NCI-H2196 treated with DMSO at 0.1 percent for 48 hours (cell line): Measurements from ENCODE around the gene MBNL1.

Experiments
- DNase-seq: peaks from one replicate; lab custom pipeline; 2025; ENCODE audit not compliant: unreplicated experiment; lab: John Stamatoyannopoulos, UW

Gene MBNL1

GRCh38 chr3:152373379-152373778 is 104.7 kb downstream of the MBNL1 start:
- no peak for DNase-seq

GRCh38 chr3:152374262-152374990 is 105.7 kb downstream of the MBNL1 start:
- no peak for DNase-seq

GRCh38 chr3:152375546-152375945 is 106.8 kb downstream of the MBNL1 start:
- DNase-seq, result no peak

GRCh38 chr3:152376351-152377183 is 107.8 kb downstream of the MBNL1 start:
- no peak for DNase-seq

GRCh38 chr3:152377184-152377570 is 108.4 kb downstream of the MBNL1 start:
- DNase-seq, result no peak

- no peak for DNase-seq
These were observed 110.8 kb downstream of the MBNL1 start for GRCh38 chr3:152379415-152380042.

GRCh38 chr3:152380043-152380442 is 111.3 kb downstream of the MBNL1 start:
- no peak for DNase-seq

- no peak for DNase-seq
These were observed 113.2 kb downstream of the MBNL1 start for GRCh38 chr3:152381881-152382295.

- no peak for DNase-seq
These were observed 113.8 kb downstream of the MBNL1 start for GRCh38 chr3:152382312-152383135.

GRCh38 chr3:152383136-152383606 is 114.4 kb downstream of the MBNL1 start:
- DNase-seq, result no peak

GRCh38 chr3:152384412-152384811 is 115.7 kb downstream of the MBNL1 start:
- no peak for DNase-seq

- DNase-seq, result no peak
These were observed 117.0 kb downstream of the MBNL1 start for GRCh38 chr3:152385761-152386160.

- no peak for DNase-seq
These were observed 117.5 kb downstream of the MBNL1 start for GRCh38 chr3:152386208-152386607.

- DNase-seq, result no peak
These were observed 119.9 kb downstream of the MBNL1 start for GRCh38 chr3:152388631-152389030.

GRCh38 chr3:152389316-152389934 is 120.7 kb downstream of the MBNL1 start:
- no peak for DNase-seq

GRCh38 chr3:152390647-152391046 is 121.9 kb downstream of the MBNL1 start:
- DNase-seq, result no peak

GRCh38 chr3:152391671-152392070 is 122.9 kb downstream of the MBNL1 start:
- DNase-seq, result no peak

GRCh38 chr3:152392272-152392880 is 123.6 kb downstream of the MBNL1 start:
- DNase-seq, result no peak

- no peak for DNase-seq
These were observed 125.5 kb downstream of the MBNL1 start for GRCh38 chr3:152394246-152394645.

- no peak for DNase-seq
These were observed 127.0 kb downstream of the MBNL1 start for GRCh38 chr3:152395764-152396163.
